Breast epithelium (tissue), 4 donors: ENCODE measurements around the gene EFNA5. TPM values are rescaled to one million over a fixed set of nuclear protein-coding genes. Genes with fewer than 3 reads are reported as not detected.

ENCODE experiments used
- DNase-seq, 2 donors: peaks; one replicate each; pipeline ENCODE4 v3.0.0-alpha.2; 2019; ENCODE audit warnings: low spot score in 2 of 2
- H3K27ac ChIP-seq, 2 donors: fragments of 200-600 bp; sonication (generic) in 1 of 2; one replicate each; pipeline ENCODE4 v1.5.1; 2016 to 2019; ENCODE audit warnings: mild to moderate bottlenecking in 1 of 2
- H3K27me3 ChIP-seq, 2 donors: fragments of 200-600 bp; sonication (generic) in 1 of 2; one replicate each; pipeline versions ENCODE4 v1.5.1 to v1.6.0; 2017 to 2019; ENCODE audit warnings: control low read depth in 1 of 2, mild to moderate bottlenecking in 1 of 2
- H3K36me3 ChIP-seq: fragments of 200-600 bp; one replicate; pipeline ENCODE4 v1.5.1; 2019
- H3K4me1 ChIP-seq, 2 donors: fragments of 200-600 bp; sonication (generic); one replicate each; pipeline ENCODE4 v1.5.1; 2016 to 2019; ENCODE audit warnings: control low read depth in 1 of 2
- H3K4me3 ChIP-seq, 3 donors: fragments of 200-600 bp; sonication (generic); 1 replicate in 2 of 3; 2 replicates in 1 of 3; pipeline ENCODE4 v1.5.1; 2016 to 2019; ENCODE audit warnings: mild to moderate bottlenecking in 3 of 3, moderate library complexity in 2 of 3
- H3K9me3 ChIP-seq, 2 donors: fragments of 200-600 bp; sonication (generic) in 1 of 2; one replicate each; pipeline ENCODE4 v1.5.1; 2016 to 2019; ENCODE audit warnings: control low read depth in 1 of 2
- CTCF ChIP-seq, 3 donors: fragments of 450-650 bp; IDR thresholded peaks; one replicate each; pipeline ENCODE4 v1.5.1; 2016 to 2017; ENCODE audit warnings: antibody characterized with exemption in 3 of 3, mild to moderate bottlenecking in 3 of 3, moderate library complexity in 3 of 3
- POLR2A ChIP-seq: fragments of 450-650 bp; IDR thresholded peaks from one replicate; pipeline ENCODE4 v1.6.1; 2016; ENCODE audit warnings: antibody characterized with exemption, mild to moderate bottlenecking, moderate library complexity
- POLR2AphosphoS5 ChIP-seq, 3 donors: sonication (generic); formaldehyde crosslinking; IDR thresholded peaks; one replicate each; pipeline ENCODE4 v1.6.1; 2017; ENCODE audit warnings: antibody characterized with exemption in 3 of 3
- intact Hi-C: fragments of 100-400 bp; cut with DNase I; formaldehyde crosslinking; loops from one replicate; pipeline ENCODE4 v1.15.1; 2023; ENCODE audit warnings: low total_unique reads
- total RNA-seq, 3 donors: library from RNA; depleted of rRNA; stranded (reverse); fragments of >200 nt; gene quantifications; one replicate each; pipeline ENCODE4 v1.1.0, GENCODE V29; 2016

Gene EFNA5
- total RNA-seq, 3 donors from 2014 or later = 12.1 to 34.2 (median 12.3) TPM

- intact Hi-C loops = no loop called here
- DNase-seq = no peak
- Histone ChIP-seq H3K36me3 (no peaks in the 10 kb centered on the region), H3K4me1 (no peaks in the 10 kb centered on the region), H3K27me3 (no peaks in the 10 kb centered on the region), H3K27ac (peak overlapping the region; percentile 50 to 79), H3K9me3 (no peaks in the 10 kb centered on the region), H3K4me3 (no peak overlapping the region)
- no peak for TF ChIP-seq CTCF (IDR thresholded peaks at IDR 0.05)
- TF ChIP-seq POLR2A = no peak
- no peak for TF ChIP-seq POLR2AphosphoS5 (IDR thresholded peaks at IDR 0.05)
These were observed 183.6 kb downstream of the EFNA5 start for GRCh38 chr5:107487056-107487542.

GRCh38 chr5:107486489-107486888 is 184.2 kb downstream of the EFNA5 start:
- Histone ChIP-seq H3K27me3 (no peaks in the 10 kb centered on the region), H3K4me3 (no peak overlapping the region), H3K27ac (peak overlapping the region; percentile 50 to 79), H3K9me3 (no peaks in the 10 kb centered on the region), H3K4me1 (no peaks in the 10 kb centered on the region), H3K36me3 (no peaks in the 10 kb centered on the region)
- no peak for DNase-seq
- intact Hi-C loops = no loop called here
- TF ChIP-seq CTCF (IDR thresholded peaks at IDR 0.05) = no peak
- TF ChIP-seq POLR2AphosphoS5 (IDR thresholded peaks at IDR 0.05) = no peak
- no peak for TF ChIP-seq POLR2A

- no peak for DNase-seq
- no peaks in the 10 kb centered on the region for H3K4me1 ChIP-seq
- no peak overlapping the region for H3K4me3 ChIP-seq
- intact Hi-C loops = no loop called here
- H3K27me3 ChIP-seq = no peaks in the 10 kb centered on the region
- TF ChIP-seq POLR2A (no peak), POLR2AphosphoS5 (IDR thresholded peaks at IDR 0.05) (no peak), CTCF (IDR thresholded peaks at IDR 0.05) (no peak)
- no peak overlapping the region for H3K27ac ChIP-seq
- no peaks in the 10 kb centered on the region for H3K36me3 ChIP-seq
- no peaks in the 10 kb centered on the region for H3K9me3 ChIP-seq
These were observed 185.6 kb downstream of the EFNA5 start for GRCh38 chr5:107485184-107485583.

- Histone ChIP-seq H3K36me3 (no peaks in the 10 kb centered on the region), H3K27me3 (no peaks in the 10 kb centered on the region), H3K4me1 (no peaks in the 10 kb centered on the region), H3K9me3 (no peaks in the 10 kb centered on the region), H3K4me3 (no peak overlapping the region), H3K27ac (no peak overlapping the region)
- TF ChIP-seq POLR2A = no peak
- TF ChIP-seq POLR2AphosphoS5 (IDR thresholded peaks at IDR 0.05) = no peak
- no peak for DNase-seq
- intact Hi-C loops = no loop called here
These were observed 186.5 kb downstream of the EFNA5 start for GRCh38 chr5:107484281-107484680.

GRCh38 chr5:107483231-107484024 is 187.3 kb downstream of the EFNA5 start:
- no peak for DNase-seq
- Histone ChIP-seq H3K9me3 (no peaks in the 10 kb centered on the region), H3K36me3 (no peaks in the 10 kb centered on the region), H3K27ac (no peak overlapping the region), H3K27me3 (no peaks in the 10 kb centered on the region), H3K4me3 (no peak overlapping the region), H3K4me1 (no peaks in the 10 kb centered on the region)
- intact Hi-C loops = no loop called here
- TF ChIP-seq CTCF (IDR thresholded peaks at IDR 0.05) (no peak), POLR2AphosphoS5 (IDR thresholded peaks at IDR 0.05) (no peak), POLR2A (no peak)
